ENCODE measurements around the gene CDK6.

DNA sequence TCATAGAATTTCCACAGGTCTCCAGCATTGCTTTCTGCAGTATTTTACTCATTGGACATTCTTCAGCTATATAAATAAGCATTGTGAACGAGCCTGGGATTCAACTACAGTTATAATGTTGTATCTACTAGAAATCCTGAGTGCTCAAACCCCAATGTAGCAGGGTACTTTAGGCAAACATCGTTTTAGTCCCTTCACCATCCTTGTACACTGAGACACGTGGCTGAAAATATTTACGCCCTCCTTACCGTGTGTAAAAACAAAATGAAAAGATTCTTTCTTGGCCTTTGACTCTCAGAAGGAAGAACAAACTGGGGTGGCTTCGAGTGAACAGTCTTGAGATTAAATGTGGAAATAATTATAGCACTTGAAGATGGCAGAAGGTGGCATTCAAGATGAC lies 25.2 kb downstream of the CDK6 start:
- TF ChIP-seq, protein P1, sequence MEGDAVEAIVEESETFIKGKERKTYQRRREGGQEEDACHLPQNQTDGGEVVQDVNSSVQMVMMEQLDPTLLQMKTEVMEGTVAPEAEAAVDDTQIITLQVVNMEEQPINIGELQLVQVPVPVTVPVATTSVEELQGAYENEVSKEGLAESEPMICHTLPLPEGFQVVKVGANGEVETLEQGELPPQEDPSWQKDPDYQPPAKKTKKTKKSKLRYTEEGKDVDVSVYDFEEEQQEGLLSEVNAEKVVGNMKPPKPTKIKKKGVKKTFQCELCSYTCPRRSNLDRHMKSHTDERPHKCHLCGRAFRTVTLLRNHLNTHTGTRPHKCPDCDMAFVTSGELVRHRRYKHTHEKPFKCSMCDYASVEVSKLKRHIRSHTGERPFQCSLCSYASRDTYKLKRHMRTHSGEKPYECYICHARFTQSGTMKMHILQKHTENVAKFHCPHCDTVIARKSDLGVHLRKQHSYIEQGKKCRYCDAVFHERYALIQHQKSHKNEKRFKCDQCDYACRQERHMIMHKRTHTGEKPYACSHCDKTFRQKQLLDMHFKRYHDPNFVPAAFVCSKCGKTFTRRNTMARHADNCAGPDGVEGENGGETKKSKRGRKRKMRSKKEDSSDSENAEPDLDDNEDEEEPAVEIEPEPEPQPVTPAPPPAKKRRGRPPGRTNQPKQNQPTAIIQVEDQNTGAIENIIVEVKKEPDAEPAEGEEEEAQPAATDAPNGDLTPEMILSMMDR (conservative IDR thresholded peaks at IDR 0.05; ENCODE audit: low read depth, low read length): no peak
- TF ChIP-seq EZH2 (IDR thresholded peaks at IDR 0.05; ENCODE audit: borderline replicate concordance, low read depth, low read length, poor library complexity, severe bottlenecking): no peak

All from A673 (cell line).